ENCODE data around the gene TRIP13. TPM values are rescaled to one million over a fixed set of nuclear protein-coding genes. Genes with fewer than 3 reads are reported as not detected.

TRIP13 gene
- total and polyA plus RNA-seq, 2 of the 13 experiments (the other 11 are each of a cell fraction or from before 2014, with no cell fraction given), result 13.5 to 33.0 TPM

DNA sequence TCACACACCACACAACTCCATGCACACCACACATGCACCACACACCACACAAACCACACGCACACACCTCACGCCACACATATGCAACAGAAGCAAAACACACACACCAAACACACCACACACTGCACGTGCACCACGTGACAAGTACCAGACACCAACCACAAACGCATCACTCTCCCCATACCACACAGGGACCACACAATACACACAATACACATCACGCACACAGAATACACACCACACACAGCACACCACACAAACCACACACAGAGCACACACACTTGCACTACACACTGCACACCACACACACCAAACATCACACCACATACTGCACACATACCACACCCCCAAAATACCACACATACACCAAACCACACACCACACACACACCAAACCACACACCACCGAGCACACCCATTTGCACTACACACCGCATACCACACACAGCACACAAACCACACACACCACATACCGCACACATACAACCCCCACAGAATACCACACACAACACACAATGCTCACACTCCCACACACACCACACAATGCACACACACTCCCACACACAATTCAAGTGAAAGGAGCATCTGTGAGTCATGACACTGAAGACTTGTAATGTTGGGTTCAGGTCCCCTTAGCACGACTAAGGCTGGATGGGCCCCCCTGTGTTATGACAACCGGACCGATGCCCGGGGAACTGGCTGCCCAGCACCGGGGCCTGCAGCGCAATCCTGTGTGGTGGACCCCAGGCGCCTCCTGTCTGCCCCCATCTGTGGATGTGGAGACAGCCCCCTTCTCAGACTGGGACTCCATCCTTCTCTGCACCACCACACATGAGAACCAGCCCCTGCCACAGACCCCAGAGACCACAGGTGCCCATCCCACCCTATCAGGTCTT, 35.9 kb upstream of the TRIP13 start:
- intact Hi-C loops (cut with micrococcal nuclease; ENCODE audit: unreplicated experiment) (no loop called here), in situ Hi-C loops (cut with HindIII; ENCODE audit: extremely low pct_ligation_motif_present, low pct_unique_long_range_greater_than_20kb) (no loop called here)
- ChIA-PET POLR2A (no interaction called here), CTCF (ENCODE audit: low intra/inter-chr PET ratio, low total read pairs) (no interaction called here)
- no peak for DNase-seq (ENCODE audit: low spot score)
- H2AFZ ChIP-seq (ENCODE audit: low read length), result no peak overlapping the region
- H3K36me3 ChIP-seq (replicated peaks in 1 of 2; ENCODE audit: control insufficient read depth in 1 of 2, insufficient read depth in 2 of 2, low read length in 2 of 2), result no peaks in the 10 kb centered on the region
- H3K4me1 ChIP-seq (ENCODE audit: insufficient read depth, low read length), result peaks cover 7% of the 10 kb centered on the region
- no peak overlapping the region for H3K27ac ChIP-seq (ENCODE audit: extremely low read length, insufficient read depth, low read length)
- no peak overlapping the region for H3K9ac ChIP-seq (ENCODE audit: insufficient read depth, low read depth, low read length)
- H3K79me2 ChIP-seq (ENCODE audit: insufficient read depth, low read length), result no peaks in the 10 kb centered on the region
- no peak for FAIRE-seq
- H3K9me3 ChIP-seq (ENCODE audit: low read length), result no peaks in the 10 kb centered on the region
- 67% methylated on average over 15 of the region's 16 CpGs for WGBS (ENCODE audit: low lambda C conversion rate)
- no peak overlapping the region for H3K4me2 ChIP-seq (ENCODE audit: low read depth, low read length)
- H4K20me1 ChIP-seq (ENCODE audit: insufficient read depth, low read length), result peaks cover 2% of the 10 kb centered on the region; the same call in 1 of the 2 replicates
- no TSS peak for BruUV-seq (replicated peaks)
- peaks cover 0 to 9% of the 10 kb centered on the region in 2 experiments; a peak in 2 of 5 replicates for H3K27me3 ChIP-seq (ENCODE audit: control insufficient read depth in 1 of 2, insufficient read depth in 2 of 2, low read length in 2 of 2)
- ATAC-seq, result peak; percentile 9; the same call in 2 of the 3 replicates
- H3K4me3 ChIP-seq (replicated peaks in 1 of 3; ENCODE audit: insufficient read depth in 1 of 3, low read depth in 2 of 3, low read length in 3 of 3), result no peak overlapping the region
- TF ChIP-seq SALL2 (CRISPR knock-in tag; IDR thresholded peaks at IDR 0.05) (no peak), TARDBP (CRISPR knock-in tag; IDR thresholded peaks at IDR 0.05) (peak; percentile 79), FOXP1 (IDR thresholded peaks at IDR 0.05) (peak; percentile 35; the same call in 1 of the 2 replicates), FOXP1 (CRISPR knock-in tag; IDR thresholded peaks at IDR 0.05) (no peak), TBX2 (CRISPR knock-in tag; IDR thresholded peaks at IDR 0.05; ENCODE audit: borderline replicate concordance) (no peak), RNF2 (conservative IDR thresholded peaks at IDR 0.05; ENCODE audit: low read depth) (0 out of 2 replicates have a peak, but pooled peaks have one; percentile 10), ATRX (CRISPR knock-in tag; IDR thresholded peaks at IDR 0.05; ENCODE audit: borderline replicate concordance) (no peak), ZFP82 (CRISPR knock-in tag; IDR thresholded peaks at IDR 0.05; ENCODE audit: borderline replicate concordance) (no peak), ZNF615 (CRISPR knock-in tag; IDR thresholded peaks at IDR 0.05; ENCODE audit: borderline replicate concordance) (no peak), ZFP36L1 (CRISPR knock-in tag; IDR thresholded peaks at IDR 0.05) (no peak), THAP11 (CRISPR knock-in tag; IDR thresholded peaks at IDR 0.05) (no peak), REPIN1 (CRISPR knock-in tag; IDR thresholded peaks at IDR 0.05; ENCODE audit: borderline replicate concordance, low read depth) (no peak), PHB2 (IDR thresholded peaks at IDR 0.05; ENCODE audit: partially characterized antibody) (peak; percentile 12), POLR2AphosphoS5 (IDR thresholded peaks at IDR 0.05; ENCODE audit: low read depth, low read length) (peak; percentile 8; the same call in 1 of the 2 replicates), STAT5B (CRISPR knock-in tag; IDR thresholded peaks at IDR 0.05) (no peak), KLF11 (CRISPR knock-in tag; IDR thresholded peaks at IDR 0.05) (no peak), ZNF282 (IDR thresholded peaks at IDR 0.05; ENCODE audit: partially characterized antibody) (peak; percentile 16), RAD51 (IDR thresholded peaks at IDR 0.05; ENCODE audit: borderline replicate concordance) (peak; percentile 44; the same call in 1 of the 2 replicates), ZNF572 (CRISPR knock-in tag; IDR thresholded peaks at IDR 0.05) (no peak)
- TF ChIP-seq, protein P1, sequence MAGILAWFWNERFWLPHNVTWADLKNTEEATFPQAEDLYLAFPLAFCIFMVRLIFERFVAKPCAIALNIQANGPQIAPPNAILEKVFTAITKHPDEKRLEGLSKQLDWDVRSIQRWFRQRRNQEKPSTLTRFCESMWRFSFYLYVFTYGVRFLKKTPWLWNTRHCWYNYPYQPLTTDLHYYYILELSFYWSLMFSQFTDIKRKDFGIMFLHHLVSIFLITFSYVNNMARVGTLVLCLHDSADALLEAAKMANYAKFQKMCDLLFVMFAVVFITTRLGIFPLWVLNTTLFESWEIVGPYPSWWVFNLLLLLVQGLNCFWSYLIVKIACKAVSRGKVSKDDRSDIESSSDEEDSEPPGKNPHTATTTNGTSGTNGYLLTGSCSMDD (CRISPR knock-in tag; IDR thresholded peaks at IDR 0.05), result no peak
- TF ChIP-seq, protein P2, sequence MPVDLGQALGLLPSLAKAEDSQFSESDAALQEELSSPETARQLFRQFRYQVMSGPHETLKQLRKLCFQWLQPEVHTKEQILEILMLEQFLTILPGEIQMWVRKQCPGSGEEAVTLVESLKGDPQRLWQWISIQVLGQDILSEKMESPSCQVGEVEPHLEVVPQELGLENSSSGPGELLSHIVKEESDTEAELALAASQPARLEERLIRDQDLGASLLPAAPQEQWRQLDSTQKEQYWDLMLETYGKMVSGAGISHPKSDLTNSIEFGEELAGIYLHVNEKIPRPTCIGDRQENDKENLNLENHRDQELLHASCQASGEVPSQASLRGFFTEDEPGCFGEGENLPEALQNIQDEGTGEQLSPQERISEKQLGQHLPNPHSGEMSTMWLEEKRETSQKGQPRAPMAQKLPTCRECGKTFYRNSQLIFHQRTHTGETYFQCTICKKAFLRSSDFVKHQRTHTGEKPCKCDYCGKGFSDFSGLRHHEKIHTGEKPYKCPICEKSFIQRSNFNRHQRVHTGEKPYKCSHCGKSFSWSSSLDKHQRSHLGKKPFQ (CRISPR knock-in tag; IDR thresholded peaks at IDR 0.05; ENCODE audit: insufficient replicate concordance), result no peak
- TF ChIP-seq, protein P3, sequence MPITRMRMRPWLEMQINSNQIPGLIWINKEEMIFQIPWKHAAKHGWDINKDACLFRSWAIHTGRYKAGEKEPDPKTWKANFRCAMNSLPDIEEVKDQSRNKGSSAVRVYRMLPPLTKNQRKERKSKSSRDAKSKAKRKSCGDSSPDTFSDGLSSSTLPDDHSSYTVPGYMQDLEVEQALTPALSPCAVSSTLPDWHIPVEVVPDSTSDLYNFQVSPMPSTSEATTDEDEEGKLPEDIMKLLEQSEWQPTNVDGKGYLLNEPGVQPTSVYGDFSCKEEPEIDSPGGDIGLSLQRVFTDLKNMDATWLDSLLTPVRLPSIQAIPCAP (CRISPR knock-in tag; IDR thresholded peaks at IDR 0.05; ENCODE audit: low read depth), result no peak

Measured in HepG2 (cell line).